ENCODE data around the gene VWA8.

VWA8 gene

GRCh38 chr13:41848435-41849255, 112.3 kb downstream of the VWA8 start:
- Histone ChIP-seq H4K20me1 (ENCODE audit: insufficient read depth, low read length) (no peaks in the 10 kb centered on the region), H3K9me3 (replicated peaks; ENCODE audit: insufficient read depth, low read length) (no peaks in the 10 kb centered on the region), H3K36me3 (replicated peaks; ENCODE audit: insufficient read depth, low read length) (no peaks in the 10 kb centered on the region), H3F3A (ENCODE audit: insufficient read depth, low read length) (no peaks in the 10 kb centered on the region), H2AFZ (ENCODE audit: low read length) (no peak overlapping the region), H3K9ac (ENCODE audit: low read length) (no peak overlapping the region), H3K27me3 (replicated peaks; ENCODE audit: insufficient read depth, low read length) (no peaks in the 10 kb centered on the region), H3K27ac (ENCODE audit: low read length) (no peak overlapping the region), H3K4me2 (ENCODE audit: low read depth, low read length) (no peak overlapping the region), H3K9me2 (replicated peaks; ENCODE audit: insufficient read depth, low read length) (no peaks in the 10 kb centered on the region), H3K79me2 (ENCODE audit: low read length) (no peaks in the 10 kb centered on the region), H3K4me1 (ENCODE audit: low read length) (no peaks in the 10 kb centered on the region), H3K4me3 (ENCODE audit: low read length) (no peak overlapping the region)
- DNase-seq: no peak
- TF ChIP-seq EZH2phosphoT487 (IDR thresholded peaks at IDR 0.05; ENCODE audit: low read length) (no peak), CTCF (IDR thresholded peaks at IDR 0.05; ENCODE audit: low read length) (no peak), EZH2 (optimal IDR thresholded peaks at IDR 0.05; ENCODE audit: low read depth, low read length) (no peak)

- Histone ChIP-seq H3K9ac (ENCODE audit: low read length) (no peak overlapping the region), H3F3A (ENCODE audit: insufficient read depth, low read length) (no peaks in the 10 kb centered on the region), H3K36me3 (replicated peaks; ENCODE audit: insufficient read depth, low read length) (no peaks in the 10 kb centered on the region), H4K20me1 (ENCODE audit: insufficient read depth, low read length) (no peaks in the 10 kb centered on the region), H3K9me3 (replicated peaks; ENCODE audit: insufficient read depth, low read length) (no peaks in the 10 kb centered on the region), H3K79me2 (ENCODE audit: low read length) (no peaks in the 10 kb centered on the region), H3K4me3 (ENCODE audit: low read length) (no peak overlapping the region), H3K4me2 (ENCODE audit: low read depth, low read length) (no peak overlapping the region), H3K4me1 (ENCODE audit: low read length) (no peaks in the 10 kb centered on the region), H3K9me2 (replicated peaks; ENCODE audit: insufficient read depth, low read length) (no peaks in the 10 kb centered on the region), H3K27me3 (replicated peaks; ENCODE audit: insufficient read depth, low read length) (no peaks in the 10 kb centered on the region), H2AFZ (ENCODE audit: low read length) (no peak overlapping the region), H3K27ac (ENCODE audit: low read length) (no peak overlapping the region)
- TF ChIP-seq CTCF (IDR thresholded peaks at IDR 0.05; ENCODE audit: low read length) (no peak), EZH2phosphoT487 (IDR thresholded peaks at IDR 0.05; ENCODE audit: low read length) (no peak), EZH2 (optimal IDR thresholded peaks at IDR 0.05; ENCODE audit: low read depth, low read length) (no peak)
- no peak for DNase-seq
Observed at GRCh38 chr13:41847216-41847615, 113.7 kb downstream of the VWA8 start.

- no peak overlapping the region for H3K4me2 ChIP-seq (ENCODE audit: low read depth, low read length)
- no peak overlapping the region for H3K9ac ChIP-seq (ENCODE audit: low read length)
- no peaks in the 10 kb centered on the region for H3K79me2 ChIP-seq (ENCODE audit: low read length)
Observed at GRCh38 chr13:41842036-41842620, 118.8 kb downstream of the VWA8 start.

More at GRCh38 chr13:41842036-41842620, 118.8 kb downstream of the VWA8 start:
- TF ChIP-seq EZH2 (optimal IDR thresholded peaks at IDR 0.05; ENCODE audit: low read depth, low read length) (no peak), EZH2phosphoT487 (IDR thresholded peaks at IDR 0.05; ENCODE audit: low read length) (no peak), CTCF (IDR thresholded peaks at IDR 0.05; ENCODE audit: low read length) (no peak)
- Histone ChIP-seq H3K27me3 (replicated peaks; ENCODE audit: insufficient read depth, low read length) (no peaks in the 10 kb centered on the region), H3F3A (ENCODE audit: insufficient read depth, low read length) (no peaks in the 10 kb centered on the region), H4K20me1 (ENCODE audit: insufficient read depth, low read length) (no peaks in the 10 kb centered on the region), H3K36me3 (replicated peaks; ENCODE audit: insufficient read depth, low read length) (no peaks in the 10 kb centered on the region), H3K4me1 (ENCODE audit: low read length) (no peaks in the 10 kb centered on the region), H3K4me3 (ENCODE audit: low read length) (no peak overlapping the region), H3K9me2 (replicated peaks; ENCODE audit: insufficient read depth, low read length) (no peaks in the 10 kb centered on the region), H2AFZ (ENCODE audit: low read length) (no peak overlapping the region), H3K9me3 (replicated peaks; ENCODE audit: insufficient read depth, low read length) (no peaks in the 10 kb centered on the region), H3K27ac (ENCODE audit: low read length) (no peak overlapping the region)
- DNase-seq: no peak
